ENCODE results near the gene DCAF4. TPM values are rescaled to one million over a fixed set of nuclear protein-coding genes. Genes with fewer than 3 reads are reported as not detected.

Gene DCAF4
- total RNA-seq, 2 donors from 2014 or later = 15.1 to 16.6 TPM

DNA sequence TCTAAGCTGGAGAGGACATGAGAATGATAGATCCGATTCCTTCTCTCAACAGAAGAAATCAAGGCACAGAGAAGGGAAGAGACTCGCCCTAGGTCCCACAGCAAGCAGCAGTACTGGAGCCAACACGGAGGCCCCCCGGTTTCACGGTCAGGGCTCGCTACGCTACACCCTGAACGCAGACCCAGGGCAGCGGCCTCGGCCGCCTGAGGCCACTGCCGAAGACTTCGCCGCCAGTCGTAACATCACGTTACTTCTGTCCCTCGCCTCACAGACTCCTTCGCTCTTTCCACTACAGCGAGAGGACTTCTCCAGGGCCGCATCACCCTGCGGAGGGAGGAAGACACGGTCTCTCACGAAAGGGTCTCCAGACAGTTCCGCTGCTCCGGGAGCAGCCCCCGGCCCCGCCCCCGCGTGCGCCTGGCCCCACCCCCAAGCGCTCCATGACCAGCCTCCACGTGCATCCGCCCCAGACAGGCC, 411 bp upstream of the DCAF4 start:
- H3K27ac Mint-ChIP-seq = no peak overlapping the region
- DNase-seq = no peak
- H3K27me3 Mint-ChIP-seq (ENCODE audit: low read depth) = peaks cover 21% of the 10 kb centered on the region
- peaks cover 14% of the 10 kb centered on the region for H3K4me1 Mint-ChIP-seq (ENCODE audit: low read depth)
- no peaks in the 10 kb centered on the region for H3K9me3 Mint-ChIP-seq
- peak overlapping the region; percentile 93 to 94 for H3K4me3 Mint-ChIP-seq
- ATAC-seq (replicated peaks in 1 of 2) = no peak
- H3K36me3 Mint-ChIP-seq (ENCODE audit: insufficient read depth in 2 of 2) = no peaks in the 10 kb centered on the region

DNA sequence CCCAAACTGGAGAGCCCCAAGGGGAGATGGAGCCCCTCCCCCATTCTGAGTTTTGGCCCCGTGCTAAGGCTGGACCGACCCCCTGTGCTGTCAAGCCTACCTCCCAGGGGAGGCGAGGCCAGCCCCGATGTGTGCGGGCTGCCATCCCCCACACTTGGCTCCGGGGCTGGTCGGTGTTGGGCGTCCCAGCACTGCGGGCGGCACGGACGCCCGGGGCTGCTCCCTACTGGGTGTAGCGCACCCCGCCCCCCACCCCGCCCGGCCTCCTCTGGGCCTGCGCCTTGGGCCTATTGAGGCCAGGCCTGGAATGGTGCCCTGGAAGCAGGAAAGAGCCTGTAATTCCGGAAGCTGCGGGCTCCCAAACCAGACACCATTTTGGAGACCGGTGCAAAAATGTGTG, 2.6 kb downstream of the DCAF4 start:
- H3K36me3 Mint-ChIP-seq (ENCODE audit: insufficient read depth in 2 of 2) = no peaks in the 10 kb centered on the region

DNA sequence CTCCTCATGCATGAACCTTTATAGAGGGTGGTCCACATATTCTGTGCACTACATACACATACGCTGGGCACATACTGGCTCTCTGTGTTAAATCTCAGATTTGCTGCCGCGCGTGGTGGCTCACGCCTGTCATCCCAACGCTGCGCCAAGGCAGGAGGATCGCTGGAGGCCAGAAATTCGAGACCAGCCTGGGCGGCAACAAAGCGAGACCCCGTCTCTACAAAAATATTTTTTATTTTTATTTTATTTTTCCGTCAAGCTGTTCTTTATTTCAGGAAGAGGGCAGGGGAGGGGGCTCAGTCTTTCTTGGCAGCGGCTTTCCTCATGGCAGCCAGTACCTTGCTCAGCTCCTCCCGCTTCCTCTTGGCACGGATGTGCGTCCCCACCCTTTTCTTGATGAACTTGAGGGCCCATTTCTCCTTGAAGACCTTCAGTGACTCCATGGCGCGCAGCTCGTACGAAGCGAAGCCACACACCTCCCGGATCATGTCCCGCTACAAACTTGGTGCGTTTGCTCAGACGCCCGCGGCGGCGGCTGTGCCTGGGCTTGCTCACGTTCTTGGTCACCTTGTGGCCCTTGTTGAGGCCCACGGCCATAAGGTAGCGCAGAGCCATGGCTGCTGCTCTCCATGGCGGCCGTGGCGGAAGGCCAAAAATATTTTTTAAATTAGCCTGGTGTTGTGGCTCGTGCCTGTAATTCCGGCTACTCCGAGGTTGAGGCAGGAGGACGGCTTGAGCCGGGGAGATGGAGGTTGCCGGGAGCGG, 3.2 kb downstream of the DCAF4 start:
- DNase-seq = no peak
- H3K27ac Mint-ChIP-seq = no peak overlapping the region
- H3K4me1 Mint-ChIP-seq (ENCODE audit: low read depth) = peaks cover 21% of the 10 kb centered on the region
- peaks cover 10% of the 10 kb centered on the region for H3K27me3 Mint-ChIP-seq (ENCODE audit: low read depth)
- H3K4me3 Mint-ChIP-seq = no peak overlapping the region
- H3K9me3 Mint-ChIP-seq = no peaks in the 10 kb centered on the region
- ATAC-seq (replicated peaks in 1 of 2) = no peak
- H3K36me3 Mint-ChIP-seq (ENCODE audit: insufficient read depth in 2 of 2) = no peaks in the 10 kb centered on the region

More for the DNA sequence above, 2.6 kb downstream of the DCAF4 start:
- no peak overlapping the region for H3K4me3 Mint-ChIP-seq
- H3K4me1 Mint-ChIP-seq (ENCODE audit: low read depth) = peaks cover 21% of the 10 kb centered on the region
- peaks cover 16% of the 10 kb centered on the region for H3K27me3 Mint-ChIP-seq (ENCODE audit: low read depth)
- H3K9me3 Mint-ChIP-seq = no peaks in the 10 kb centered on the region
- no peak for ATAC-seq (replicated peaks in 1 of 2)
- H3K27ac Mint-ChIP-seq = no peak overlapping the region
- no peak for DNase-seq

DNA sequence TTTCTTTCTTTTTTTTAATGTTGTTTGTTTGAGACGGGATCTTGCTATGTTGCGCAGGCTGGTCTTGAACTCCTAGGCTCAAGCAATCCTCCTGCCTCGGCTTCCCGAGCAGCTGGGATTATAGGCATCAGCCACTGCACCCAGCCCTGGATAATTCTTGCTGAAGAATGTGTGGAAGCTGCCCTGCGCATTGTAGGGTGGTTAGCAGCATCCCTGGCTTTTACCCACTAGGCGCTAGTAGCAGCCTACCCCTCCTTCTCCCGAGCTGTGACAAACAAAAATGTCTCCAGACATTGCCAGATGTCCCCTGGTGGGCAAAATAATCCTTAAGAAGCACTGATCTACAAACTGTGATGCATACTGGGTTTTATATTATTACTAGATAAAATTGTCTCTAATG, 6.6 kb downstream of the DCAF4 start:
- Mint-ChIP-seq H3K4me3 (no peak overlapping the region), H3K4me1 (ENCODE audit: low read depth) (peaks cover 24% of the 10 kb centered on the region), H3K27ac (no peak overlapping the region), H3K27me3 (ENCODE audit: low read depth) (no peaks in the 10 kb centered on the region), H3K36me3 (ENCODE audit: insufficient read depth in 2 of 2) (no peaks in the 10 kb centered on the region), H3K9me3 (no peaks in the 10 kb centered on the region)
- no peak for DNase-seq
- no peak for ATAC-seq (replicated peaks in 1 of 2)

DNA sequence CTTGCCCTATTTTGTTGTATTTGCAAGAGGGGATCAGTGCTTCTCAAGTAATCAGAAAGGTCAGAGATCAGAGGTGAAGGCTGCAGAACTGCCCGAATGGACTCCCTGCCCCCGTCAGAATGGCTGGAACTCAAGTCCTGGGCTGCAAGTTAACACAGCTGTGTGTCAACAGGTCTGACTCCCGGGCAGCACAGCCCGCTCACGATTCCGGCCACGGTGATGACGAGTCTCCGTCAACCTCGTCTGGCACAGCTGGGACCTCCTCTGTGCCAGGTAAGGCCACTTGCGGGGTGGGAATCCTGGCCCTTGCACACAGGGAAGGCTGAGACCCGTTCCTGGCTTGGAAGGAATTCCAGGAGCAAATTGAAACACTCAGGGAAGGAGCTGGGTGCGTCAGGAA, 13.4 kb downstream of the DCAF4 start:
- ATAC-seq (replicated peaks in 1 of 2) (no peak), DNase-seq (no peak)
- H3K9me3 Mint-ChIP-seq = no peaks in the 10 kb centered on the region
- H3K4me1 Mint-ChIP-seq (ENCODE audit: low read depth) = peaks cover 18% of the 10 kb centered on the region
- no peak overlapping the region for H3K27ac Mint-ChIP-seq
- no peak overlapping the region for H3K4me3 Mint-ChIP-seq
- no peaks in the 10 kb centered on the region for H3K27me3 Mint-ChIP-seq (ENCODE audit: low read depth)
- peaks cover 3% of the 10 kb centered on the region in 2 donors for H3K36me3 Mint-ChIP-seq (ENCODE audit: insufficient read depth in 2 of 2)

DNA sequence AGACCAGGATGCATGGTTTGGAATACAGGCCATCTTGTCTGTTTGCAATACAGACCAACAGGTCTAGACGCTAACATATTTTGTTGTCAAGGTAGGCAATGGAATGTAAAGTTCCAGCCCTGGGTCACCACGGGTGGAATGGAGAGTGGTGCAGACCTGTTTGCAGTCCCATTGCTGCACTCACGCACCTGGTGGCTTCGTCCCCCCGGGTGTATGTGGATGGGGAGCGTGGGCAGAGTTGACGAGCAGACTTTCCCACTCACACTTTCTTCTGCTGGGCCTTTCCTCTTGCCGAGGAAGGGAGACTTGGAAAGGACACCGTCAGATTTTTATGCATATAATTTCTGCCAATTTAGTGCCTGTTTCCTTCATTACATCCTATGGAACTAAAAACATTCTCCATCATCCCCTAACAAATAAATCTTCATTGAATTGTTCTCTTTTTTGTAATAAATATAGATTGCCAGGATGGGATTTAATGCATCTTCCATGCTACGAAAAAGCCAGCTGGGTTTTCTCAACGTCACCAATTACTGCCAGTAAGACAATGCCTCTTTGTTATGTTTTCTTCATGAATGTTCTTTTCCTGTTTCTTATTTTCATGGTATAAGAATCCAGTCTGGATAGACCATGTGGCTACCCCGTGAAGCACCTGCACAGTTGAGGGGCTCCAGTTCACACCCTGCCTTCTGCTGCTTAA, 15.2 kb downstream of the DCAF4 start:
- H3K4me1 Mint-ChIP-seq (ENCODE audit: low read depth) = peaks cover 15% of the 10 kb centered on the region
- H3K9me3 Mint-ChIP-seq = no peaks in the 10 kb centered on the region
- ATAC-seq (replicated peaks in 1 of 2) = no peak
- no peaks in the 10 kb centered on the region for H3K27me3 Mint-ChIP-seq (ENCODE audit: low read depth)
- no peak for DNase-seq
- H3K4me3 Mint-ChIP-seq = no peak overlapping the region
- H3K27ac Mint-ChIP-seq = no peak overlapping the region
- peaks cover 3% of the 10 kb centered on the region in 2 donors for H3K36me3 Mint-ChIP-seq (ENCODE audit: insufficient read depth in 2 of 2)

DNA sequence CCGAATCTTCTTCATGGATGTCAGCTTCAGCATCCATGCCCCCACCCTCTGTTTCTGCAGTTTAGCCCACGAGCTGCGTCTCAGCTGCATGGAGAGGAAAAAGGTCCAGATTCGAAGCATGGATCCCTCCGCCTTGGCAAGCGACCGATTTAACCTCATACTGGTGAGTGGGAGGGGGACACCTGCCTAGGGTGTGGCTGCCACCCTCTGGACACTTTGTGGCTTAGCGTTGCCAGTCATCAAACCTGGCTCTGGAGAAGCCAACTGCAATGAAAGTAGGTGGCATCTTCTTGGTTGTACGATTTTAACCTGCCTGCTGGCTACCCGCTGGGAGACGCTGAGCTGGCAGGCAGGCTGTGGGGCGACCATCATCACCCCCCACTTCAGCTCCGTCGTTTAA, 16.7 kb downstream of the DCAF4 start:
- H3K27me3 Mint-ChIP-seq (ENCODE audit: low read depth) = no peaks in the 10 kb centered on the region
- no peak overlapping the region for H3K27ac Mint-ChIP-seq
- peaks cover 4% of the 10 kb centered on the region for H3K4me1 Mint-ChIP-seq (ENCODE audit: low read depth)
- H3K36me3 Mint-ChIP-seq (ENCODE audit: insufficient read depth in 2 of 2) = peaks cover 3% of the 10 kb centered on the region in 2 donors
- ATAC-seq (replicated peaks in 1 of 2) (no peak), DNase-seq (no peak)
- H3K4me3 Mint-ChIP-seq = no peak overlapping the region
- H3K9me3 Mint-ChIP-seq = no peaks in the 10 kb centered on the region

DNA sequence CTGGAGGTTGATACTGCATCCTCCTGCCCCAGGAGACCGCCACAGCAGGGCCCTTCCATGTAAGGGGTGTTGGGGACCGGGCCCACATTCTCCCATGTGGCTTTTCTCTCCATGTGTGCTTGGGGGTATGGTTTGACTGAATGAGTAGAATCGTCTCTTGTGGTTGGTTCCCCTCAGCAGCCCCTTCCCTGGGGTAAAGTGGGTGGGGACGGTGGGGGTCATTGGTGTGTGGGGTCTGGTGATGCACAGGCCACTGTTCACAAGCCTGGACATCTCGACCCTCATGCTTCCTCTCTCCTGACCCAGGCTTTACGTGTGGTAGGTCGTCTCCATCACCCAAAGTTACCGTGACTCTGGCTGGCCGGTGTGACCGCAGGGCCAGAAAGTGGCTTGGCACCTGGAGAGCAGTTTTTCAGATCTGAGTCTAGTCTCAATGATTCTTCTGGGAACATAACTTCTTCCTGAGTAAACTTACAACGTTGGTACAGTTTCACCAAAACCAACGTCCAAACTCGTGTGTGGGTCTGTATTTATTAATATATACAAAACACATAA, 17.7 kb downstream of the DCAF4 start:
- DNase-seq (no peak), ATAC-seq (replicated peaks in 1 of 2) (no peak)
- Mint-ChIP-seq H3K27ac (no peak overlapping the region), H3K4me1 (ENCODE audit: low read depth) (peaks cover 9% of the 10 kb centered on the region), H3K4me3 (no peak overlapping the region), H3K36me3 (ENCODE audit: insufficient read depth in 2 of 2) (peaks cover 3% of the 10 kb centered on the region in 2 donors), H3K9me3 (no peaks in the 10 kb centered on the region), H3K27me3 (ENCODE audit: low read depth) (no peaks in the 10 kb centered on the region)

DNA sequence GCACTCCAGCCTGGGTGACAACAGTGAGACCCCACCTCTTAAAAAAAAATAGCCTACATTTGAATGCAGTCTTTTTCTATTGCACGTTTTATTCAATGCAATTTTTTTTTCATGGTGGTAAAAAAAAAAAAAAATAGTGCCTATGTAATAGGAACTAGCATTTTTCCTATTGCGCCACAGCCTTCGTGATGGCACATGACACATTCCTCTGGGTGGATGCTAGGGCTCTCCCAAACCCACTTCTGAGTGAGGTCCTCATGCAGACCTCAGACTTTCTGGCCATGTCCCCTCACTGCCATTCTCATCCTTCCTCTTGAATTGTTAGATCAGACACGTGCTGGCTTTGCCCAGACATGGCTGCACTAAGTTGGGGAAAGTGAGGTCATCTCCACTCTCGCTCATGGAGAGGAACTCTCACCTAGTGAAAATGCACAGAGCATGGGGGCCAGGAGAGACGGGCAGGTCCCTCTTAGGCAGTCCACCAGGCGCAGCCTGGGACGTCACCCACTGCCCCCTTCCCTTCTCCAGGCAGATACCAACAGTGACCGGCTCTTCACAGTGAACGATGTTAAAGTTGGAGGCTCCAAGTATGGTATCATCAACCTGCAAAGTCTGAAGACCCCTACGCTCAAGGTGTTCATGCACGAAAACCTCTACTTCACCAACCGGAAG, 19.2 kb downstream of the DCAF4 start:
- no peaks in the 10 kb centered on the region for H3K9me3 Mint-ChIP-seq
- no peak overlapping the region for H3K4me3 Mint-ChIP-seq
- no peak overlapping the region for H3K27ac Mint-ChIP-seq
- DNase-seq (no peak), ATAC-seq (replicated peaks in 1 of 2) (no peak)
- peaks cover 3% of the 10 kb centered on the region in 2 donors for H3K36me3 Mint-ChIP-seq (ENCODE audit: insufficient read depth in 2 of 2)
- H3K27me3 Mint-ChIP-seq (ENCODE audit: low read depth) = no peaks in the 10 kb centered on the region
- H3K4me1 Mint-ChIP-seq (ENCODE audit: low read depth) = peaks cover 9% of the 10 kb centered on the region

DNA sequence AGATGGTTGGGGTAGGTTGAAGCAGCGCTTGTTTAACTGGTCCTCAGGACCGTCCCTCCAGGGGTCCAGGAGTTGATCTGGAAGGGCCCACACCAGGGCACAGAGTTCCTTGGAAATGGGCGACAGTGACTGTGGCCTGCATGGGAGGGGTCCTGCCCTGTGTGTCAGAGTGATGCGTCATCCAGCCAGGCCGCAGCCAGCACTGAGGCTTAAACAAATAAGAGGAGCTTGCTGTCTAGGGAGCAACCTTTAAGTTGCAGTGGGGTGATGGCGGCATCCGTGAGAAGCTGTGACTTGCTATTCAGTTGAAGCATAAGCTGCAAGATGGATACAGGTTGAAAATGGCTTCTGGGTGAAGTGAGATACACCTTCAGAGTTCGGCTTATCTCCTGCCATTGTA, 20.2 kb downstream of the DCAF4 start:
- no peaks in the 10 kb centered on the region for H3K9me3 Mint-ChIP-seq
- H3K27me3 Mint-ChIP-seq (ENCODE audit: low read depth) = no peaks in the 10 kb centered on the region
- peaks cover 3% of the 10 kb centered on the region in 2 donors for H3K36me3 Mint-ChIP-seq (ENCODE audit: insufficient read depth in 2 of 2)
- H3K4me3 Mint-ChIP-seq = no peak overlapping the region
- ATAC-seq (replicated peaks in 1 of 2) (no peak), DNase-seq (no peak)
- H3K27ac Mint-ChIP-seq = no peak overlapping the region
- H3K4me1 Mint-ChIP-seq (ENCODE audit: low read depth) = peaks cover 9% of the 10 kb centered on the region

DNA sequence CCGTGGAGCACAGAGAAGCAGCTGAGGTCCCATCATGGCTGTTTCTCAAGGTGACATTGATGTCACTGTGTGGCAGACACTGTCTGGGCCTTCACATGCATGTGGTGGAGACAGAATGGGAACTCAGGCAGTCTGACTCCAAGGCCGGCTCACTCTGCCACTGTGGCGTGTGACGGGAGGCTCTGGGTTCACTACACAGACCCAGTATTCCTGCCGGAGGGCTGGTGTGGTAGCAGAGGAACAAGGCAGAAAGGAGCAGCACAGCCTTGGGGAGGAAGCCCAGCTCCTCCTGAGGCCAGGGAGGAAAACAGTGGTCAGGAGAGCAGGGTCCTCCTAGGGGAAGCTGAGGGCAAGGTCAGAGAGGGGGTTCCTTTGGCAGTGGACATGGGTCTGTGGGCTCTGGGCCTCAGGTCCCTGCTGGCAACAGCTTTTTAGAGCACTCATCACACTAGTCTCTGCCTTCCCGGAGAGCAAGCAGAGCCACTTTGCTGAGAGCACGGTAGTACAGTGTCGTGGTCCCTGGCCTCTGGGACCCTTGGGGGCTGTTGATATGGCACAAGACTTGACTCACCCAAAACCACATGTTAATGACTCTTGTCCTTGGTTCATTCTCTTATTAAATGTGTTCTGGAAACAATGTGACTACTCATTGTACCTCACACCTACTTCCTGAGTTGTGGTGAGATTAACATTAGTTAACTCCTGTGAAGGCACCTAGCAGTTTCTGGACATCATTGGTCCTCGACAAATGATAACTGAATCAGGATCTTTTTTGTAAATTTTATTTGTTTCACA, 21.3 kb downstream of the DCAF4 start:
- DNase-seq (no peak), ATAC-seq (replicated peaks in 1 of 2) (peak; percentile 59 to 68)
- H3K9me3 Mint-ChIP-seq = no peaks in the 10 kb centered on the region
- peaks cover 9% of the 10 kb centered on the region for H3K4me1 Mint-ChIP-seq (ENCODE audit: low read depth)
- H3K4me3 Mint-ChIP-seq = no peak overlapping the region
- H3K27me3 Mint-ChIP-seq (ENCODE audit: low read depth) = no peaks in the 10 kb centered on the region
- H3K36me3 Mint-ChIP-seq (ENCODE audit: insufficient read depth in 2 of 2) = peaks cover 0 to 3% of the 10 kb centered on the region in 2 donors
- no peak overlapping the region for H3K27ac Mint-ChIP-seq

DNA sequence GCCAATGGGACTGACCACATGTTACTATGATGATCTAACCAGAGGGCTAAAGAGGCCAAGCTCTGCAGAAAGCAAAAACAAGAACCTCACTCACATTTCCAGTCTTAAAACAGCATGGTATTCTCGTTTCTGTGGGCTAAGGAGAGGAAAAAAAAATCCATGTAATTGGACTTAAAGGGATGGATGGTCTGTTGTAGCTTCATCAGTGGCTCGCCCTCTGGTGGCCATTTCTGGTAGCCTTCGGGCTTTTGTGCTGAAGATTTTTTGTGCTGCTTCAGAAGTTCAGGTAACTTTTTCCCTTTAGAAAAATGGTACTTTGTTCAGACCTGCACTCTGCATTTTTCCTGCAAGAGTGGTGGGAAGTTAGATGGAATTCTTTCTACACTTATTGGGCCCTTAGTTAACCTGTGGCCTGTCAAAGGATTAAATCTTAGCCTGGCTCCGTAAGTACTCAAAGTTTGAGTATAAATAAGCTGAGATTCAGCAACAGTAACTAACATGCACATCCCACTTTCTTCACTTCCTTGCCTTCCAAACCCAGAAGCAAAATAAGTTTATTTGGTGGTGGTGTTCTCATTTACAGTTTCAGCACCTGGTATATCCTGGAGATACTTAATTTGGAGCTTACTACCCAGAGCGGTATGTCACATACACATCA, 22.3 kb downstream of the DCAF4 start:
- ATAC-seq (replicated peaks in 1 of 2) (peak; percentile 31), DNase-seq (peak; percentile 64 to 65)
- Mint-ChIP-seq H3K27ac (no peak overlapping the region), H3K9me3 (no peaks in the 10 kb centered on the region), H3K36me3 (ENCODE audit: insufficient read depth in 2 of 2) (no peaks in the 10 kb centered on the region), H3K27me3 (ENCODE audit: low read depth) (no peaks in the 10 kb centered on the region), H3K4me1 (ENCODE audit: low read depth) (peaks cover 9% of the 10 kb centered on the region), H3K4me3 (no peak overlapping the region)
